ENCODE data around the gene GCA.

Gene GCA

GRCh38 chr2:162390801-162391200 is 46.9 kb downstream of the GCA start:
- TF ChIP-seq CTCF (IDR thresholded peaks at IDR 0.05): no peak

GRCh38 chr2:162400336-162400735 is 56.4 kb downstream of the GCA start:
- H3K36me3 ChIP-seq: no peaks in the 10 kb centered on the region
- no peaks in the 10 kb centered on the region for H3K27me3 ChIP-seq
- no peaks in the 10 kb centered on the region for H3K4me1 ChIP-seq
- TF ChIP-seq CTCF (IDR thresholded peaks at IDR 0.05): no peak
- intact Hi-C loops (cut with DNase I; ENCODE audit: low total_unique reads): no loop called here
- no peaks in the 10 kb centered on the region for H3K9me3 ChIP-seq
- H3K27ac ChIP-seq: no peak overlapping the region
- no peak for DNase-seq
- H3K4me3 ChIP-seq: no peak overlapping the region

More at GRCh38 chr2:162390801-162391200, 46.9 kb downstream of the GCA start:
- Histone ChIP-seq H3K9me3 (no peaks in the 10 kb centered on the region), H3K27ac (no peak overlapping the region), H3K27me3 (no peaks in the 10 kb centered on the region), H3K4me1 (no peaks in the 10 kb centered on the region), H3K4me3 (no peak overlapping the region), H3K36me3 (no peaks in the 10 kb centered on the region)
- DNase-seq: no peak
- intact Hi-C loops (cut with DNase I; ENCODE audit: low total_unique reads): no loop called here

DNA sequence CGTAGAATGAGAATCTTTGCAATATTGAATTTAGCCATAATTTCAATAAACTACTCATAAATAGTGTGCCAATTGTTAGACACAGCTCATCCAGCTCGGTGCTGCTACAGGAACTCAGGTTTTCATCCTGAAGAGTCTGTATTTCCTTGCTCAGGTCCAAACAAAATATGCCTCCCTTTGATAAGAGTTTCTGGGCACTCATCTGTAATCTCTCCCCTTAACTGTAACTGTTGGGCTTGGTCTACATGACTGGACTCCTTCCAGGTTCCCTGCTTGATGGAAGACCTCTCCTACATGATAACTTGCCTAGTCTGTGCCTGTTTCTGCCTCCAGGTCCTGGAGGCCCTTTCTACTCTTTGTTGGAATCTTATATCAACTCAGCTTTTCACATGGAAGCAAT is 57.9 kb downstream of the GCA start:
- no peak for TF ChIP-seq CTCF (IDR thresholded peaks at IDR 0.05)
- H3K27ac ChIP-seq: no peak overlapping the region
- H3K4me3 ChIP-seq: no peak overlapping the region
- no peak for DNase-seq
- intact Hi-C loops (cut with DNase I; ENCODE audit: low total_unique reads): no loop called here
- no peaks in the 10 kb centered on the region for H3K36me3 ChIP-seq
- no peaks in the 10 kb centered on the region for H3K9me3 ChIP-seq
- H3K4me1 ChIP-seq: no peaks in the 10 kb centered on the region
- H3K27me3 ChIP-seq: no peaks in the 10 kb centered on the region

DNA sequence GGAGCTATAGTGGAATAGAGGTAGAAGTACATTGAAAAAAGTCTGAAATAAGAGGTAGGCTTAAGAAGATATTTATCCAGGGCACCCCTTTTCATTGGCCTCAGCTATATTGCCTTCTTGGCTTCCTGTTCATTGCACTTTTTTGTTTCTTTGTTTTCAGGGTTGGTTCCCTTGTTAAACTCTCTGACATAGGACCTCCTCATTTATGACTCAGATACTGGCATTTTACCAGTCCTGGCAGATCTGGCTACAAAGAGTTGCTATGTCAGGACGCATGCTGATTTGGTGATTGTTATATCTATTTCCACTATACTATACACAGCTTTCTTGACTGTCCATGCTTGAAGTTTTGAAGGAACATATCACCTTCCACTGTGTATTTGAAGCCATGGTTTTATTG is 60.0 kb downstream of the GCA start:
- Histone ChIP-seq H3K27ac (no peak overlapping the region), H3K36me3 (no peaks in the 10 kb centered on the region), H3K4me3 (no peak overlapping the region), H3K9me3 (no peaks in the 10 kb centered on the region), H3K27me3 (no peaks in the 10 kb centered on the region), H3K4me1 (no peaks in the 10 kb centered on the region)
- DNase-seq: no peak
- intact Hi-C loops (cut with DNase I; ENCODE audit: low total_unique reads): no loop called here
- no peak for TF ChIP-seq CTCF (IDR thresholded peaks at IDR 0.05)
